Keratinocyte (primary cell): Measurements from ENCODE around the gene IL10RA. TPM values are rescaled to one million over a fixed set of nuclear protein-coding genes. Genes with fewer than 3 reads are reported as not detected.

ENCODE experiments used
- DNase-seq: peaks from one replicate; pipeline ENCODE4 v3.0.0-alpha.2; 2011; ENCODE audit warnings: low read depth, missing footprints, low spot score
- FAIRE-seq: peaks from 2 replicates; lab custom pipeline; 2011; peaks lifted over from hg19 to GRCh38; lab: Jason Lieb, UNC
- H2AFZ ChIP-seq: 2 replicates; pipeline ENCODE4 v1.6.0; 2012; ENCODE audit warnings: low read length, control low read depth, inconsistent platforms; ENCODE audit not compliant: control insufficient read depth
- H3K27ac ChIP-seq: 2 replicates; pipeline ENCODE4 v1.5.1; 2011; ENCODE audit warnings: low read length; ENCODE audit not compliant: control insufficient read depth, insufficient read depth
- H3K27me3 ChIP-seq: 3 replicates; pipeline ENCODE4 v1.6.0; 2011; ENCODE audit warnings: low read length; ENCODE audit not compliant: control insufficient read depth, insufficient read depth; ENCODE audit errors: extremely low read depth
- H3K36me3 ChIP-seq, 2 experiments: 2 replicates in 1 of 2; 3 replicates in 1 of 2; pipeline ENCODE4 v1.5.1; 2011; ENCODE audit warnings: low read length in 2 of 2, mild to moderate bottlenecking in 1 of 2; ENCODE audit not compliant: control insufficient read depth in 2 of 2, insufficient read depth in 2 of 2; ENCODE audit errors: extremely low read depth in 1 of 2
- H3K4me1 ChIP-seq: 3 replicates; pipeline ENCODE4 v1.5.1; 2011; ENCODE audit warnings: low read length; ENCODE audit not compliant: control insufficient read depth, insufficient read depth; ENCODE audit errors: extremely low read depth
- H3K4me2 ChIP-seq: 3 replicates; pipeline ENCODE4 v1.6.0; 2011; ENCODE audit warnings: low read depth, low read length; ENCODE audit not compliant: control insufficient read depth, insufficient read depth; ENCODE audit errors: extremely low read depth
- H3K4me3 ChIP-seq, 3 experiments: fragments of 200-600 bp in 1 of 3; sonication (generic) in 1 of 3; 2 replicates in 2 of 3; 3 replicates in 1 of 3; pipeline ENCODE4 v1.5.1; 2011 to 2016; ENCODE audit warnings: low read length in 3 of 3, mild to moderate bottlenecking in 3 of 3, control low read depth in 2 of 3, inconsistent platforms in 1 of 3, low read depth in 1 of 3, mixed read lengths in 1 of 3, mixed run types in 1 of 3, moderate library complexity in 1 of 3; ENCODE audit not compliant: control insufficient read depth in 2 of 3, insufficient read depth in 2 of 3; ENCODE audit errors: extremely low read depth in 1 of 3
- H3K79me2 ChIP-seq: 2 replicates; pipeline ENCODE4 v1.6.0; 2012; ENCODE audit warnings: low read length; ENCODE audit not compliant: control insufficient read depth, insufficient read depth
- H3K9ac ChIP-seq: 3 replicates; pipeline ENCODE4 v1.6.0; 2011; ENCODE audit warnings: low read length; ENCODE audit not compliant: control insufficient read depth, insufficient read depth; ENCODE audit errors: extremely low read depth
- H3K9me1 ChIP-seq: 3 replicates; pipeline ENCODE4 v1.6.0; 2011; ENCODE audit warnings: low read length; ENCODE audit not compliant: control insufficient read depth, insufficient read depth; ENCODE audit errors: extremely low read depth
- H3K9me3 ChIP-seq: 2 replicates; pipeline ENCODE4 v1.5.1; 2012; ENCODE audit warnings: low read depth, low read length; ENCODE audit not compliant: control insufficient read depth
- H4K20me1 ChIP-seq: 3 replicates; pipeline ENCODE4 v1.6.0; 2011; ENCODE audit warnings: low read length; ENCODE audit not compliant: control insufficient read depth, insufficient read depth; ENCODE audit errors: extremely low read depth
- CTCF ChIP-seq, 3 experiments: IDR thresholded peaks in 1 of 3; conservative IDR thresholded peaks in 1 of 3; optimal IDR thresholded peaks in 1 of 3; 2 replicates in 2 of 3; 3 replicates in 1 of 3; pipeline versions ENCODE3 to v1.5.1; 2011; ENCODE audit warnings: low read length in 3 of 3, mild to moderate bottlenecking in 3 of 3, moderate library complexity in 2 of 3, control low read depth in 1 of 3, inconsistent platforms in 1 of 3; ENCODE audit not compliant: insufficient read depth in 2 of 3; ENCODE audit errors: extremely low read depth in 1 of 3
- EZH2 ChIP-seq: IDR thresholded peaks from one replicate; pipeline ENCODE4 v1.6.1; 2012; ENCODE audit warnings: inconsistent platforms, mild to moderate bottlenecking, low read length, moderate library complexity
- dilution Hi-C: fragments of 300-500 bp; cut with MboI; formaldehyde crosslinking; loops from one replicate; pipeline ENCODE4 v1.7.0; 2020; ENCODE audit warnings: low sequenced_read_pairs; ENCODE audit not compliant: extremely low pct_ligation_motif_present
- polyA plus RNA-seq, 5 experiments: library from polyadenylated mRNA; depleted of rRNA in 3 of 5; stranded (reverse) in 3 of 5; stranded (forward) in 1 of 5; unstranded in 1 of 5; fragments of >200 nt; gene quantifications; 1 replicate in 1 of 5; 2 replicates in 3 of 5; 3 replicates in 1 of 5; pipeline versions ENCODE4 v1.2.1 to v1.2.3, GENCODE V29; 2011 to 2012; ENCODE audit warnings: missing spikeins in 2 of 5, low read depth in 1 of 5, low replicate concordance in 1 of 5

The IL10RA gene
- polyA plus RNA-seq, 1 donor (not counting 4 experiments of a cell fraction or from before 2014, with no cell fraction given) = 0.04 TPM

- DNase-seq = no peak
- dilution Hi-C loops = no loop called here
Measured at GRCh38 chr11:118046964-118047700, 60.9 kb downstream of the IL10RA start.

GRCh38 chr11:118047749-118048148 is 61.6 kb downstream of the IL10RA start:
- no peaks in the 10 kb centered on the region for H4K20me1 ChIP-seq
- no peaks in the 10 kb centered on the region for H3K79me2 ChIP-seq
- DNase-seq = no peak
- TF ChIP-seq CTCF (optimal IDR thresholded peaks at IDR 0.05 in 1 of 3, IDR thresholded peaks at IDR 0.05 in 1 of 3, conservative IDR thresholded peaks at IDR 0.05 in 1 of 3; ENCODE audit: extremely low read depth in 1 of 3, insufficient read depth in 2 of 3, low read length in 3 of 3) (no peak), EZH2 (no peak)
- no peak overlapping the region for H2AFZ ChIP-seq
- H3K9me3 ChIP-seq = no peaks in the 10 kb centered on the region
- no peak overlapping the region for H3K9ac ChIP-seq
- H3K4me3 ChIP-seq = no peak overlapping the region
- peaks cover 2% of the 10 kb centered on the region for H3K9me1 ChIP-seq
- no peak overlapping the region for H3K4me2 ChIP-seq
- no peaks in the 10 kb centered on the region for H3K27me3 ChIP-seq
- dilution Hi-C loops = no loop called here
- H3K4me1 ChIP-seq = peaks cover 10% of the 10 kb centered on the region
- H3K27ac ChIP-seq = no peak overlapping the region
- H3K36me3 ChIP-seq = no peaks in the 10 kb centered on the region
- no peak for FAIRE-seq

More at GRCh38 chr11:118046964-118047700, 60.9 kb downstream of the IL10RA start:
- no peak for TF ChIP-seq EZH2
- no peak for TF ChIP-seq CTCF (optimal IDR thresholded peaks at IDR 0.05 in 1 of 3, IDR thresholded peaks at IDR 0.05 in 1 of 3, conservative IDR thresholded peaks at IDR 0.05 in 1 of 3; ENCODE audit: extremely low read depth in 1 of 3, insufficient read depth in 2 of 3, low read length in 3 of 3)
- Histone ChIP-seq H3K36me3 (no peaks in the 10 kb centered on the region), H3K9me1 (peaks cover 2% of the 10 kb centered on the region), H3K4me3 (no peak overlapping the region), H2AFZ (no peak overlapping the region), H3K9ac (no peak overlapping the region), H3K9me3 (no peaks in the 10 kb centered on the region), H3K4me2 (no peak overlapping the region), H3K27ac (no peak overlapping the region), H3K4me1 (peaks cover 10% of the 10 kb centered on the region), H3K27me3 (no peaks in the 10 kb centered on the region), H3K79me2 (no peaks in the 10 kb centered on the region), H4K20me1 (no peaks in the 10 kb centered on the region)
- no peak for FAIRE-seq
